AG04450 (cell line): ENCODE measurements around the gene PDE6H. TPM values are rescaled to one million over a fixed set of nuclear protein-coding genes. Genes with fewer than 3 reads are reported as not detected.

Experiments used
- CTCF ChIA-PET: fragments of 300-600, 350-600 bp; formaldehyde crosslinking; extraction: SDS; loops from one replicate; lab custom pipeline; 2022; ENCODE audit warnings: antibody characterized with exemption, inconsistent platforms; lab: Charles Lee
- POLR2A ChIA-PET: fragments of 350-600 bp; formaldehyde crosslinking; extraction: SDS; loops from one replicate; lab custom pipeline; 2021; ENCODE audit warnings: antibody characterized with exemption, inconsistent platforms; lab: Yijun Ruan, JAX
- DNase-seq: peaks from one replicate; pipeline ENCODE4 v3.0.0-alpha.2; 2011; ENCODE audit warnings: low read depth, low spot score
- H3K27ac ChIP-seq: one replicate; pipeline ENCODE4 v1.5.1; 2012; ENCODE audit warnings: low read depth, low read length, control low read depth
- H3K27me3 ChIP-seq: one replicate; pipeline ENCODE4 v1.6.0; 2012; ENCODE audit warnings: low read length; ENCODE audit not compliant: control insufficient read depth, insufficient read depth
- H3K4me3 ChIP-seq: 2 replicates; pipeline ENCODE4 v1.5.1; 2011; ENCODE audit warnings: mild to moderate bottlenecking, low read depth, low read length, control low read depth
- H3K9me3 ChIP-seq: 2 replicates; pipeline ENCODE4 v1.5.1; 2012; ENCODE audit warnings: low read length; ENCODE audit not compliant: control insufficient read depth, insufficient read depth
- polyA plus RNA-seq: library from polyadenylated mRNA; depleted of rRNA; stranded (reverse); fragments of >200 nt; gene quantifications from 2 replicates; pipeline ENCODE4 v1.2.3, GENCODE V29; 2011
- TF ChIP-seq, protein P1 (sequence below): IDR thresholded peaks from 2 replicates; pipeline ENCODE4 v1.5.1; 2011; ENCODE audit warnings: low read depth, low read length, control low read depth, inconsistent platforms

The PDE6H gene
- polyA plus RNA-seq, 1 experiment, result not detected

DNA sequence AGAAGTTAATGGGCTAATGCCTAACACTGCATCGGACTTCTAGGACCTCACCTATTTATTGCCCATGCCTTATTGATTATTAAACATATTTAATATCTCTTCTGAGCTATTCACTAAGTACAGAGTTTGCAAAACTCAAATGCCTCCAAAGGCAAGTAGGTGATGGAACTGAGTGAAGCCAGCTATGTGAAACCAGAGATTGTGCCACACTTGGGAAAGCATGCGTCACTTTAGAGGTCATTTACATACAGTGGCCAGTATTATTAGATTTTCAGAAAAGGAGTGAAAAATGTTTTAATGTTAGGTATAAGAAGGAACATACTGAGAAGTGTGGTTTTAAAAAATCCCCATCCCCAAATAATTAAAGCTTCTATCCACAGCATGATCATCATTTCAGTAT is 27.7 kb downstream of the PDE6H start:
- TF ChIP-seq, protein P1, sequence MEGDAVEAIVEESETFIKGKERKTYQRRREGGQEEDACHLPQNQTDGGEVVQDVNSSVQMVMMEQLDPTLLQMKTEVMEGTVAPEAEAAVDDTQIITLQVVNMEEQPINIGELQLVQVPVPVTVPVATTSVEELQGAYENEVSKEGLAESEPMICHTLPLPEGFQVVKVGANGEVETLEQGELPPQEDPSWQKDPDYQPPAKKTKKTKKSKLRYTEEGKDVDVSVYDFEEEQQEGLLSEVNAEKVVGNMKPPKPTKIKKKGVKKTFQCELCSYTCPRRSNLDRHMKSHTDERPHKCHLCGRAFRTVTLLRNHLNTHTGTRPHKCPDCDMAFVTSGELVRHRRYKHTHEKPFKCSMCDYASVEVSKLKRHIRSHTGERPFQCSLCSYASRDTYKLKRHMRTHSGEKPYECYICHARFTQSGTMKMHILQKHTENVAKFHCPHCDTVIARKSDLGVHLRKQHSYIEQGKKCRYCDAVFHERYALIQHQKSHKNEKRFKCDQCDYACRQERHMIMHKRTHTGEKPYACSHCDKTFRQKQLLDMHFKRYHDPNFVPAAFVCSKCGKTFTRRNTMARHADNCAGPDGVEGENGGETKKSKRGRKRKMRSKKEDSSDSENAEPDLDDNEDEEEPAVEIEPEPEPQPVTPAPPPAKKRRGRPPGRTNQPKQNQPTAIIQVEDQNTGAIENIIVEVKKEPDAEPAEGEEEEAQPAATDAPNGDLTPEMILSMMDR, result no peak
- Histone ChIP-seq H3K27ac (no peak overlapping the region), H3K4me3 (no peak overlapping the region), H3K9me3 (no peaks in the 10 kb centered on the region), H3K27me3 (no peaks in the 10 kb centered on the region)
- no peak for DNase-seq
- POLR2A ChIA-PET, result no interaction called here
- CTCF ChIA-PET, result interaction anchor here (1.2 to 1.7 kb wide), 2 partner anchors 155 to 156 kb away, joined by 3 to 10 read pairs; no protein-coding TSS in a partner anchor

DNA sequence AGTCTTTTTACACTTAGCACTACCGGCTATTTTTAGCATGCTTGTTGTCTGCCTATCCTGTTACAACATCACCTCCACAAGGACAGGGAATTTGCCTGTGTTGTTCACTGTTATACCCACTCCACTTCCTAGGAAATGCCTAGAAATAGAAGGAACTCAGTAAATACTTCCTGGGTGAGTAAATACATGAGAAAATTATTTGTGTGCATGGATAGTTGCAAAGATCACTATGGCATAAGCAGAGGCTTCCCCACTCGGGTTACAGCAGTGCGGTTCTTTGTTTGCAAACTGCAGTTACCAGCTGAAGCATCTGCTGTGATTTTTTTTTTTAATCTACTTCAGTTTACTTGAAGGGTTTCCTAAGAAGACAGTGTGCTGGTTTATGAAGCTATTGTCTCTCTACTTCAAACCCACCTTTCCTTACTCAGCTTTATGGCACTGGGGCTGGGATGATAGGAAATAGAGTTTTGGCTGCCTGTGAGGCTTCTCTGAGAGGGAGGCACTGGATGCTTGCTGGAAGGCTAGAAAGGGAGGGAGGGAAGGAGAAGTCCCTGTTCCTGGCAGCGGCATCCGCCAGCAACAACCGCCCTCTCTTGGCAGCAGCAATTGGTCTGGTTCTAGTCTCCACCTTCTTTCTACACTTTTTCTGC is 29.0 kb downstream of the PDE6H start:
- ChIA-PET CTCF (interaction anchor here (0.5 to 1.7 kb wide), 4 partner anchors 86 to 219 kb away, joined by 3 to 10 read pairs (median 6); partner anchors contain the start of gene RERG), POLR2A (interaction anchor here (0.6 kb wide), 1 partner anchor 15 kb away, joined by 13 read pairs; no protein-coding TSS in a partner anchor)
- no peak for DNase-seq
- Histone ChIP-seq H3K27ac (no peak overlapping the region), H3K27me3 (no peaks in the 10 kb centered on the region), H3K4me3 (no peak overlapping the region), H3K9me3 (no peaks in the 10 kb centered on the region)
- TF ChIP-seq, protein P1, result no peak

DNA sequence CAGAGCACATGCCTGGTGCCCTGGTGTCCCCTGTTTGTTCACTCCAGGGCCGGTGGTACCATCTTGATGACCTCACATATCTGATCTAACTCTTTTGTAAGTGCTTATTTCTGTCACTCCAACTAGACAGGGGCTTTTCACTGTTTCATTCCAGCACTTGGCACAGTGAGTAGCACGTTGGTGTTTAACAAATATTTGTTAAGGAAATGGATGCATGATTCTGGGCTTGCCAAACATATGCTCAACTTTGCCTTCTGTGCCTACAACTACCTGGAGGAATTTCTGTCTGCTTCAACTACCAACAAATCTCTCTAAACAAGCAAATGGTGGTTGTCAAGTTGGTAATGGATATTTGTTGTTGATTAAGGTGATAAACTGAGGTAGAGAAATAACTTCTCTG is 31.6 kb downstream of the PDE6H start:
- no peaks in the 10 kb centered on the region for H3K9me3 ChIP-seq
- ChIA-PET CTCF (interaction anchor here (1.2 kb wide), 1 partner anchor 159 kb away, joined by 3 read pairs; no protein-coding TSS in a partner anchor), POLR2A (no interaction called here)
- H3K4me3 ChIP-seq, result no peak overlapping the region
- no peak for DNase-seq
- TF ChIP-seq, protein P1, result no peak
- no peaks in the 10 kb centered on the region for H3K27me3 ChIP-seq
- no peak overlapping the region for H3K27ac ChIP-seq

DNA sequence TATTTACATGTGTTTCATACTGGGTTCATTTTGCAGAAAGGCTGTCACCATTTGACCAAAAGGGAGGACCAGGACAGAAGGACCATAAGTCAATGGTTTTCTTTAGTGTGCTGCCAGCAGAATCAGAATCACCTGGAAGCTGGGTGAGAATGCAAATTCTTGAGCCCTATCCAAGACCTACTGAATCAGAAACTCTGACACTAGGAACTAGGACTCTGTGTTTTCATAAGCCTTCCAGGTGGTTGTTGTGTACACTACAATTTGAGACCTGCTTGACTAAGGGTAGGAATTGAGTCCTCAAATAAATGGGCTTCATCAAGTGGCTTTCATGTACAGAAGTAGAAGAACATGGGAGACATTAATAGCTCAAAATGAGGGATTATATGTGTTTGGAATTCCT is 32.2 kb downstream of the PDE6H start:
- Histone ChIP-seq H3K27me3 (no peaks in the 10 kb centered on the region), H3K9me3 (no peaks in the 10 kb centered on the region), H3K4me3 (no peak overlapping the region), H3K27ac (no peak overlapping the region)
- ChIA-PET CTCF (interaction anchor here (2.2 kb wide), 1 partner anchor 10 kb away, joined by 6 read pairs; no protein-coding TSS in a partner anchor), POLR2A (no interaction called here)
- no peak for DNase-seq
- TF ChIP-seq, protein P1, result no peak

DNA sequence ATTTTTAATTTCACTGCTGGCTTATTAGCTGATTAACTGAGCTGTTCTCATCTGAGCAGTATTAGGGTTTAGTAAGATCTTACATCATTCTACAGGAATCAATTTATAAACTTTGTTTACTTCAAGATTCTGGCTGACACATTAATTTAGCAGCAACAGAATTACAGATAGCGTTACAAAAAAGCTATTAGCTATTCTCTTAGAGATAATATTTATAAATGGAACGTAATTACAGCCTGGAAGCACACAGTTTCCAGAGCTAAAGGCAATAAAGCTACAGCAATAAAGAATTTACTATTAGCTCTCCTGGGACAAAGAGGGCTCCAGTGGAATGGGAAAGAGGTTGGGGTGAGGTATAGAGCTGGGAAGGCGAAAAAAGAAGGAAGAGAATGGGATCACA is 34.7 kb downstream of the PDE6H start:
- no peak for DNase-seq
- TF ChIP-seq, protein P1, result no peak
- H3K4me3 ChIP-seq, result no peak overlapping the region
- ChIA-PET CTCF (interaction anchor here (1.1 kb wide), 1 partner anchor 163 kb away, joined by 3 read pairs; no protein-coding TSS in a partner anchor), POLR2A (no interaction called here)
- no peaks in the 10 kb centered on the region for H3K27me3 ChIP-seq
- H3K9me3 ChIP-seq, result no peaks in the 10 kb centered on the region
- H3K27ac ChIP-seq, result no peak overlapping the region
